Spinal cord (tissue), 10 donors: ENCODE data around the gene CCNL1. TPM values are rescaled to one million over a fixed set of nuclear protein-coding genes. Genes with fewer than 3 reads are reported as not detected.

Source experiments
- DNase-seq, 6 donors: peaks; one replicate each; pipeline versions ENCODE4 v3.0.0 to v3.0.0-alpha.2; 2013 to 2015; ENCODE audit warnings: low spot score in 6 of 6, low read depth in 4 of 6
- H3K27ac ChIP-seq: one replicate; pipeline ENCODE4 v1.5.1; 2013; ENCODE audit warnings: low read depth, low read length, control low read depth
- H3K27me3 ChIP-seq: one replicate; pipeline ENCODE4 v1.6.1; 2013; ENCODE audit warnings: low read length; ENCODE audit not compliant: control insufficient read depth, insufficient read depth
- H3K36me3 ChIP-seq: one replicate; pipeline ENCODE4 v1.6.1; 2013; ENCODE audit warnings: low read length; ENCODE audit not compliant: control insufficient read depth, insufficient read depth
- H3K4me1 ChIP-seq: one replicate; pipeline ENCODE4 v1.6.1; 2013; ENCODE audit warnings: low read length; ENCODE audit not compliant: control insufficient read depth, insufficient read depth
- H3K4me3 ChIP-seq: one replicate; pipeline ENCODE4 v1.5.1; 2013; ENCODE audit warnings: low read depth, low read length, control low read depth
- H3K9me3 ChIP-seq: one replicate; pipeline ENCODE4 v1.6.1; 2013; ENCODE audit warnings: low read length; ENCODE audit not compliant: control insufficient read depth, insufficient read depth
- WGBS: methylation state at CpG from one replicate; pipeline ENCODE4 v1.1.5; 2013; ENCODE audit warnings: missing lambda C conversion rate; ENCODE audit not compliant: insufficient coverage; 5-methylcytosine and 5-hydroxymethylcytosine counted together
- polyA plus RNA-seq, 2 donors: library from polyadenylated mRNA; unstranded; fragments of 120-200 nt; gene quantifications; one replicate each; pipeline ENCODE4 v1.2.1, GENCODE V29; 2013; ENCODE audit not compliant: insufficient read length in 2 of 2
- total RNA-seq, 2 donors: library from RNA; depleted of rRNA in 1 of 2; stranded (reverse); fragments of 120-200 nt in 1 of 2; fragments of >200 nt in 1 of 2; gene quantifications; one replicate each; pipeline versions ENCODE4 v1.2.3 to v1.2.4, GENCODE V29; 2013 to 2014
- donor health status: healthy.

The CCNL1 gene
- total and polyA plus RNA-seq, 4 donors, result 70.0 to 154 (median 117) TPM

- H3K4me3 ChIP-seq, result no peak overlapping the region
- no peaks in the 10 kb centered on the region for H3K9me3 ChIP-seq
- 46% methylated on average over 2 of the region's 7 CpGs for WGBS
Measured at GRCh38 chr3:157119369-157119951, 40.5 kb downstream of the CCNL1 start.

GRCh38 chr3:157117875-157118654 is 41.9 kb downstream of the CCNL1 start:
- 56% methylated on average over 3 of the region's 4 CpGs for WGBS
- DNase-seq, result no peak
- no peak overlapping the region for H3K4me3 ChIP-seq
- H3K36me3 ChIP-seq, result no peaks in the 10 kb centered on the region
- H3K27me3 ChIP-seq, result peaks cover 13% of the 10 kb centered on the region
- peaks cover 9% of the 10 kb centered on the region for H3K4me1 ChIP-seq
- H3K9me3 ChIP-seq, result no peaks in the 10 kb centered on the region
- H3K27ac ChIP-seq, result no peak overlapping the region

More at GRCh38 chr3:157119369-157119951, 40.5 kb downstream of the CCNL1 start:
- H3K27me3 ChIP-seq, result peaks cover 13% of the 10 kb centered on the region
- DNase-seq, result no peak
- no peak overlapping the region for H3K27ac ChIP-seq
- peaks cover 9% of the 10 kb centered on the region for H3K4me1 ChIP-seq
- no peaks in the 10 kb centered on the region for H3K36me3 ChIP-seq

- H3K27ac ChIP-seq, result no peak overlapping the region
- no peak for DNase-seq
- 100% methylated on average over 1 of the region's 3 CpGs for WGBS
- peaks cover 13% of the 10 kb centered on the region for H3K27me3 ChIP-seq
- H3K36me3 ChIP-seq, result no peaks in the 10 kb centered on the region
- no peaks in the 10 kb centered on the region for H3K9me3 ChIP-seq
- no peak overlapping the region for H3K4me3 ChIP-seq
- H3K4me1 ChIP-seq, result peaks cover 9% of the 10 kb centered on the region
Measured at GRCh38 chr3:157117206-157117605, 42.7 kb downstream of the CCNL1 start.

GRCh38 chr3:157116017-157116416 is 43.9 kb downstream of the CCNL1 start:
- no peaks in the 10 kb centered on the region for H3K36me3 ChIP-seq
- 67% methylated on average over 4 of the region's 4 CpGs for WGBS
- no peak overlapping the region for H3K27ac ChIP-seq
- peaks cover 10% of the 10 kb centered on the region for H3K4me1 ChIP-seq
- no peaks in the 10 kb centered on the region for H3K9me3 ChIP-seq
- DNase-seq, result no peak
- no peak overlapping the region for H3K4me3 ChIP-seq
- H3K27me3 ChIP-seq, result peaks cover 13% of the 10 kb centered on the region

GRCh38 chr3:157115069-157116006 is 44.6 kb downstream of the CCNL1 start:
- Histone ChIP-seq H3K4me1 (peaks cover 16% of the 10 kb centered on the region), H3K9me3 (no peaks in the 10 kb centered on the region), H3K4me3 (no peak overlapping the region), H3K27me3 (peaks cover 9% of the 10 kb centered on the region), H3K36me3 (no peaks in the 10 kb centered on the region), H3K27ac (no peak overlapping the region)
- no peak for DNase-seq
- WGBS, result 76% methylated on average over 6 of the region's 10 CpGs

GRCh38 chr3:157113832-157114505 is 46.0 kb downstream of the CCNL1 start:
- Histone ChIP-seq H3K9me3 (no peaks in the 10 kb centered on the region), H3K27ac (no peak overlapping the region), H3K4me1 (peaks cover 20% of the 10 kb centered on the region), H3K27me3 (no peaks in the 10 kb centered on the region), H3K4me3 (no peak overlapping the region), H3K36me3 (no peaks in the 10 kb centered on the region)
- DNase-seq, result no peak
- no CpG with 5 or more reads among the region's 3 CpGs for WGBS

- no peak for DNase-seq
- Histone ChIP-seq H3K27me3 (no peaks in the 10 kb centered on the region), H3K9me3 (no peaks in the 10 kb centered on the region), H3K4me3 (no peak overlapping the region), H3K36me3 (no peaks in the 10 kb centered on the region), H3K4me1 (peaks cover 28% of the 10 kb centered on the region), H3K27ac (no peak overlapping the region)
- 54% methylated on average over 1 of the region's 4 CpGs for WGBS
Measured at GRCh38 chr3:157112536-157112935, 47.4 kb downstream of the CCNL1 start.

GRCh38 chr3:157111518-157111917 is 48.4 kb downstream of the CCNL1 start:
- Histone ChIP-seq H3K4me1 (peaks cover 29% of the 10 kb centered on the region), H3K27ac (no peak overlapping the region), H3K36me3 (no peaks in the 10 kb centered on the region), H3K27me3 (no peaks in the 10 kb centered on the region), H3K4me3 (no peak overlapping the region), H3K9me3 (no peaks in the 10 kb centered on the region)
- DNase-seq, result no peak
- 43% methylated on average over 1 of the region's 2 CpGs for WGBS

GRCh38 chr3:157110761-157111278 is 49.1 kb downstream of the CCNL1 start:
- no peak overlapping the region for H3K27ac ChIP-seq
- peaks cover 25% of the 10 kb centered on the region for H3K4me1 ChIP-seq
- WGBS, result 16% methylated on average over 6 of the region's 6 CpGs

More at GRCh38 chr3:157110761-157111278, 49.1 kb downstream of the CCNL1 start:
- no peaks in the 10 kb centered on the region for H3K9me3 ChIP-seq
- DNase-seq, result peak in 2 of 6 donors; percentile 47 to 49
- H3K27me3 ChIP-seq, result no peaks in the 10 kb centered on the region
- H3K36me3 ChIP-seq, result no peaks in the 10 kb centered on the region
- H3K4me3 ChIP-seq, result no peak overlapping the region
